GM19193 (cell line): Measurements from ENCODE around the gene IL11.

Source experiments
- POLR2A ChIP-seq: IDR thresholded peaks from 4 replicates; pipeline ENCODE4 v1.6.1; 2011; ENCODE audit not compliant: insufficient read depth, insufficient read length; ENCODE audit errors: extremely low read depth

The IL11 gene

GRCh38 chr19:55398200-55398925 is 28.1 kb upstream of the IL11 start:
- no peak for TF ChIP-seq POLR2A

GRCh38 chr19:55392820-55393761 is 22.8 kb upstream of the IL11 start:
- TF ChIP-seq POLR2A = no peak

- no peak for TF ChIP-seq POLR2A
These were observed 21.7 kb upstream of the IL11 start for GRCh38 chr19:55391702-55392615.

- no peak for TF ChIP-seq POLR2A
These were observed 21.0 kb upstream of the IL11 start for GRCh38 chr19:55391191-55391670.

GRCh38 chr19:55390461-55390880 is 20.2 kb upstream of the IL11 start:
- TF ChIP-seq POLR2A = peak; percentile 25

- peak; percentile 27 for TF ChIP-seq POLR2A
These were observed 19.4 kb upstream of the IL11 start for GRCh38 chr19:55389386-55390317.

GRCh38 chr19:55387736-55388497 is 17.7 kb upstream of the IL11 start:
- TF ChIP-seq POLR2A = no peak

GRCh38 chr19:55386493-55386971 is 16.3 kb upstream of the IL11 start:
- TF ChIP-seq POLR2A = no peak

- TF ChIP-seq POLR2A = peak; percentile 100
These were observed 15.6 kb upstream of the IL11 start, which contains the start of gene RPL28 for GRCh38 chr19:55385724-55386492. RPL28 (plus strand) TSS chr19:55385932; CDS start chr19:55386358, 426 bp downstream.

- TF ChIP-seq POLR2A = no peak
These were observed 14.9 kb upstream of the IL11 start for GRCh38 chr19:55384920-55385723.
